Cortex of kidney (tissue), 1 donor: ENCODE measurements around the gene CCL24.
"Not testable (repeated sequence)": the region's sequence is repeated elsewhere in the genome, so short reads cannot be mapped to it uniquely, and the experiment has no call there.

Experiments
- DNase-seq: peaks from one replicate; lab custom pipeline; 2025; lab: John Stamatoyannopoulos, UW

The CCL24 gene

GRCh38 chr7:75813781-75814236 lies at the start of gene CCL24:
CCL24 (minus strand) TSS chr7:75813806; CDS start chr7:75813715, 91 bp downstream.
- no peak for DNase-seq

GRCh38 chr7:75861636-75862035 lies 48.0 kb upstream of the CCL24 start:
- no peak for DNase-seq

- DNase-seq = no peak
Observed at GRCh38 chr7:75858410-75858809, 44.8 kb upstream of the CCL24 start.

GRCh38 chr7:75856536-75856935 lies 42.9 kb upstream of the CCL24 start:
- DNase-seq = no peak

GRCh38 chr7:75854813-75855345 lies 41.3 kb upstream of the CCL24 start:
- DNase-seq = not testable (repeated sequence)

GRCh38 chr7:75854233-75854632 lies 40.6 kb upstream of the CCL24 start:
- DNase-seq = no peak

GRCh38 chr7:75850235-75850634 lies 36.6 kb upstream of the CCL24 start:
- no peak for DNase-seq

- DNase-seq = no peak
Observed at GRCh38 chr7:75849573-75849972, 36.0 kb upstream of the CCL24 start.

- no peak for DNase-seq
Observed at GRCh38 chr7:75847707-75848106, 34.1 kb upstream of the CCL24 start.

- DNase-seq = not testable (repeated sequence)
Observed at GRCh38 chr7:75845132-75845531, 31.5 kb upstream of the CCL24 start.

- DNase-seq = no peak
Observed at GRCh38 chr7:75844158-75844557, 30.6 kb upstream of the CCL24 start.

- DNase-seq = no peak
Observed at GRCh38 chr7:75843613-75844116, 30.1 kb upstream of the CCL24 start.

- no peak for DNase-seq
Observed at GRCh38 chr7:75842836-75843446, 29.3 kb upstream of the CCL24 start.

GRCh38 chr7:75840029-75840428 lies 26.4 kb upstream of the CCL24 start:
- no peak for DNase-seq

GRCh38 chr7:75838281-75838930 lies 24.8 kb upstream of the CCL24 start:
- DNase-seq = not testable (repeated sequence)

- DNase-seq = no peak
Observed at GRCh38 chr7:75836798-75837197, 23.2 kb upstream of the CCL24 start.

GRCh38 chr7:75835688-75836285 lies 22.2 kb upstream of the CCL24 start:
- no peak for DNase-seq

- not testable (repeated sequence) for DNase-seq
Observed at GRCh38 chr7:75833662-75834061, 20.1 kb upstream of the CCL24 start.

- DNase-seq = no peak
Observed at GRCh38 chr7:75830978-75831377, 17.4 kb upstream of the CCL24 start.

- not testable (repeated sequence) for DNase-seq
Observed at GRCh38 chr7:75829656-75830055, 16.1 kb upstream of the CCL24 start.

- DNase-seq = no peak
Observed at GRCh38 chr7:75823198-75823910, 9.7 kb upstream of the CCL24 start.

- no peak for DNase-seq
Observed at GRCh38 chr7:75820688-75821087, 7.1 kb upstream of the CCL24 start.
